ENCODE data around the gene EFL1.
A peak's percentile ranks its signal among the peaks of the same experiment; 100 is the strongest.

EFL1 gene

DNA sequence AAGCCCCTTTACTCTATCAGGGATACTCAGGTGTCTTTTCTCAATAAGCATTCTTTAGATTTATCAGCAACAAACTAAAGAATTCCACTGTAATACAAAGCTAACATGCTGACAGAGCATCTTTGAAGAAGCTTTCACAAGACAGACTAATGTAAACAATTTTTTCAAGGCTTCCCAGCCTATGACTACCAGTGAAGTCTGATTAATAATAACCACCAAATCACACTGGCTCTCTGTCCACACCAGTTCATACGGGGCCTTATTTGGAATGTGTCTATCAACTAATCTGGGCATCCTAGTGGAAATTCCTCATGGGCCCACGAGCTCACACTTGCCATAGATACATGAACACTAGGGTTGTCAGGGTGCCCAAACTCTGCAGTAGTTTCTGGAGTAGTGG is 84.5 kb downstream of the EFL1 start:
- Mint-ChIP-seq H3K9me3 (no peaks in the 10 kb centered on the region), H3K4me1 (peaks cover 29% of the 10 kb centered on the region), H3K27ac (peak overlapping the region; percentile 70 to 77 (median 74)), H3K4me3 (no peak overlapping the region), H3K36me3 (ENCODE audit: low read depth) (no peaks in the 10 kb centered on the region), H3K27me3 (ENCODE audit: low read depth) (no peaks in the 10 kb centered on the region)
- TF ChIP-seq CTCF (IDR thresholded peaks at IDR 0.05; ENCODE audit: unreplicated experiment in 3 of 3), result no peak

DNA sequence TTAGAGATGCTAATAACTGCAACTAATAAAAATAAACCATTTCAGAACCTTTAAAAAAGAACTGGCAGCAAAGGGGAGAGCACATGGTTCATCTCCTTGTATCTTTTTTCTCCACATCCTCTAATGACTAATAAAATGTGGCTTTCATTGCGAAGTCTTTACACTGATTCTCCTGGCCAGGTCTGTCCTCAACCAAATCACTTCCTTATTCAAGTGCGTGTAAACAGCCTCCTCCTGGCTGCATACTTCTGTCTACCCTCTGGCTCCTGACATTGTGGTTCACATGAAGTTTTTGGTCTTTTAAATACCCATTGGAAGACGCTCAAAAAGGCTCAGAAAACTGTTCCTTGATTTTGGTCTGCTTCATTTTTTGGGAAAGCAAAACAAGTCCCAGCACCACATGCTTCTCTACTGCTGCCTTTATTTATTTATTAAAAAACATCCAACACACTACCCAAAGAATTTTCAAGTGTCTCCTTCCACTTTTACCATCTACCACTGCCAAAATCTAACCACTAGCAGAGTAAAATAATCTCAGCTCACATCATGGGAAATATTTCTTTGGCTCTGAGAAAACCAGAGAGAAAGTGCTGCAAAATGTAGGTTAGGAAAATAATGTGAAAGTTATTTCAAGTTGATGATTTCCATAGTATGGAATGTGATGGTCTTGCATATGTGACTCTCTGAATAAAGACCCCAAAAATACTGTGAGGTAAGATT is 85.1 kb downstream of the EFL1 start:
- no peaks in the 10 kb centered on the region for H3K9me3 Mint-ChIP-seq
- no peaks in the 10 kb centered on the region for H3K36me3 Mint-ChIP-seq (ENCODE audit: low read depth)
- peak overlapping the region; percentile 70 to 77 (median 74) for H3K27ac Mint-ChIP-seq
- no peaks in the 10 kb centered on the region for H3K27me3 Mint-ChIP-seq (ENCODE audit: low read depth)
- H3K4me3 Mint-ChIP-seq, result no peak overlapping the region
- H3K4me1 Mint-ChIP-seq, result peaks cover 23% of the 10 kb centered on the region
- TF ChIP-seq CTCF (IDR thresholded peaks at IDR 0.05; ENCODE audit: unreplicated experiment in 3 of 3), result no peak

- Mint-ChIP-seq H3K36me3 (ENCODE audit: low read depth) (no peaks in the 10 kb centered on the region), H3K27ac (no peak overlapping the region), H3K9me3 (no peaks in the 10 kb centered on the region), H3K4me1 (peaks cover 18% of the 10 kb centered on the region), H3K27me3 (ENCODE audit: low read depth) (no peaks in the 10 kb centered on the region), H3K4me3 (no peak overlapping the region)
- peak in 1 of 3 experiments; percentile 13 for TF ChIP-seq CTCF (IDR thresholded peaks at IDR 0.05; ENCODE audit: unreplicated experiment in 3 of 3)
These were observed 86.0 kb downstream of the EFL1 start for GRCh38 chr15:82176542-82176941.

DNA sequence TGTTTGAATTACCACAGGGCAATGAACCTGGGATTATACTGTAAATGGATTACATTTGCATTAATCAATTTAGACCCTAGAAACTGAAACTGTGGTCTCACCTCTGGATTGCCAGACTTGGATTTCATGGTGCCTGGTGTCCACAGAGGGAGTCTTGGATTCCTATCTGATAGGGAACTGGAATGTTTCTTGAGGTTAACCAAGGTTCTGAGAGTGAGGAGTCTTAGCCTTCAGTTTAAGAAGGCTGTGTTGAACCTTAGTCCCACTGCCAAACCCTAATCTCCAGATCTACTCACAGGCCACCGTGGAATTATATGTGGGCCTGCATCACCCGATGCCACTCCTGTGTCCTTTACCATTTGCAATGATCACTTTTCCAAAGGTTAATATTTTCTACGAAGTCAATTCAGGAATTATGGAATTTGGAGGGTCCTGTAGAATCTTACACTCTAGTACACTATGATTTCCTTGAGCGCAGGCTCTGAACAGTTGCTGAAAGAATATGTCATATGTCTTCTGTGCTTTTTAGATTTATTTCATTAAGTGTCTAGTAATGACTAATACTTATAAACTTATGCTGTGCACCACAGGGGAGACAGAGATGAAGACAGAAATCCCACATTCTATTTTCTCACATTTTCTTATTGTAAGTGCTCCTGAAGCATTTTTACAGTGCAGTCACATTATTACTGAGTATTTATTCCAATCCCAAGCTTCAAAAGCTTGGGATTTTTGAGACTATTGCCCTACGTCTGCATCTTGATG is 87.9 kb downstream of the EFL1 start:
- H3K4me3 Mint-ChIP-seq, result no peak overlapping the region
- H3K27me3 Mint-ChIP-seq (ENCODE audit: low read depth), result no peaks in the 10 kb centered on the region
- H3K27ac Mint-ChIP-seq, result no peak overlapping the region
- H3K36me3 Mint-ChIP-seq (ENCODE audit: low read depth), result peaks cover 2% of the 10 kb centered on the region
- peaks cover 21% of the 10 kb centered on the region for H3K4me1 Mint-ChIP-seq
- no peak for TF ChIP-seq CTCF (IDR thresholded peaks at IDR 0.05; ENCODE audit: unreplicated experiment in 3 of 3)
- H3K9me3 Mint-ChIP-seq, result no peaks in the 10 kb centered on the region

GRCh38 chr15:82173108-82173507 is 89.4 kb downstream of the EFL1 start:
- H3K9me3 Mint-ChIP-seq, result no peaks in the 10 kb centered on the region
- H3K27me3 Mint-ChIP-seq (ENCODE audit: low read depth), result no peaks in the 10 kb centered on the region
- no peak overlapping the region for H3K27ac Mint-ChIP-seq
- H3K36me3 Mint-ChIP-seq (ENCODE audit: low read depth), result peaks cover 5% of the 10 kb centered on the region
- H3K4me3 Mint-ChIP-seq, result no peak overlapping the region
- no peak for TF ChIP-seq CTCF (IDR thresholded peaks at IDR 0.05; ENCODE audit: unreplicated experiment in 3 of 3)
- H3K4me1 Mint-ChIP-seq, result peaks cover 17% of the 10 kb centered on the region

Measured in nephron (organoid).